GM20000 (cell line): ENCODE results near the gene ZNF483.
A peak's percentile ranks its signal among the peaks of the same experiment; 100 is the strongest.

Experiments
- DNase-seq: peaks from one replicate; pipeline ENCODE4 v3.0.0; 2012; ENCODE audit warnings: low spot score
- CTCF ChIP-seq: IDR thresholded peaks from 2 replicates; pipeline ENCODE4 v1.5.1; 2012; ENCODE audit warnings: mild to moderate bottlenecking, control low read depth; ENCODE audit errors: extremely low read depth, missing control alignments

ZNF483 gene

GRCh38 chr9:111525056-111525977 lies at the start of gene ZNF483:
Gene ZNF483 (plus strand): TSS chr9:111525179. CDS start chr9:111527396, 2,217 bp downstream.
- DNase-seq = peak; percentile 71
- no peak for TF ChIP-seq CTCF

- DNase-seq = no peak
- no peak for TF ChIP-seq CTCF
Measured at GRCh38 chr9:111475195-111475594, 49.8 kb upstream of the ZNF483 start.

GRCh38 chr9:111477677-111478076 lies 47.3 kb upstream of the ZNF483 start:
- TF ChIP-seq CTCF = no peak
- DNase-seq = no peak

- no peak for DNase-seq
- no peak for TF ChIP-seq CTCF
Measured at GRCh38 chr9:111481885-111482636, 42.9 kb upstream of the ZNF483 start.

- TF ChIP-seq CTCF = no peak
- peak; percentile 90 for DNase-seq
Measured at GRCh38 chr9:111482694-111483438, 42.1 kb upstream of the ZNF483 start.

- DNase-seq = peak; percentile 88
- TF ChIP-seq CTCF = no peak
Measured at GRCh38 chr9:111483439-111483857, 41.5 kb upstream of the ZNF483 start.
